Muscle layer of duodenum (tissue), 2 donors: ENCODE data around the gene AFF3.

Experiments used
- H3K27ac ChIP-seq: one replicate; pipeline ENCODE4 v1.7.0; 2013; ENCODE audit warnings: mild to moderate bottlenecking, low read length
- H3K27me3 ChIP-seq: one replicate; pipeline ENCODE4 v1.7.0; 2013; ENCODE audit warnings: low read depth, mild to moderate bottlenecking, control low read depth, low read length
- H3K36me3 ChIP-seq, 2 donors: one replicate each; pipeline ENCODE4 v1.7.0; 2013; ENCODE audit warnings: low read length in 2 of 2, control low read depth in 1 of 2, mild to moderate bottlenecking in 1 of 2; ENCODE audit not compliant: insufficient read depth in 2 of 2, control insufficient read depth in 1 of 2
- H3K4me1 ChIP-seq, 2 donors: one replicate each; pipeline ENCODE4 v1.7.0; 2013; ENCODE audit warnings: low read length in 2 of 2, mild to moderate bottlenecking in 2 of 2, control low read depth in 1 of 2, moderate library complexity in 1 of 2; ENCODE audit not compliant: insufficient read depth in 2 of 2, control insufficient read depth in 1 of 2
- H3K4me3 ChIP-seq, 2 donors: one replicate each; pipeline ENCODE4 v1.7.0; 2013; ENCODE audit warnings: low read length in 2 of 2, low read depth in 1 of 2, mild to moderate bottlenecking in 1 of 2
- H3K9me3 ChIP-seq, 2 donors: one replicate each; pipeline ENCODE4 v1.7.0; 2013; ENCODE audit warnings: low read length in 2 of 2, control low read depth in 1 of 2, mild to moderate bottlenecking in 1 of 2; ENCODE audit not compliant: control insufficient read depth in 1 of 2
- donor health status: healthy.

AFF3 gene

DNA sequence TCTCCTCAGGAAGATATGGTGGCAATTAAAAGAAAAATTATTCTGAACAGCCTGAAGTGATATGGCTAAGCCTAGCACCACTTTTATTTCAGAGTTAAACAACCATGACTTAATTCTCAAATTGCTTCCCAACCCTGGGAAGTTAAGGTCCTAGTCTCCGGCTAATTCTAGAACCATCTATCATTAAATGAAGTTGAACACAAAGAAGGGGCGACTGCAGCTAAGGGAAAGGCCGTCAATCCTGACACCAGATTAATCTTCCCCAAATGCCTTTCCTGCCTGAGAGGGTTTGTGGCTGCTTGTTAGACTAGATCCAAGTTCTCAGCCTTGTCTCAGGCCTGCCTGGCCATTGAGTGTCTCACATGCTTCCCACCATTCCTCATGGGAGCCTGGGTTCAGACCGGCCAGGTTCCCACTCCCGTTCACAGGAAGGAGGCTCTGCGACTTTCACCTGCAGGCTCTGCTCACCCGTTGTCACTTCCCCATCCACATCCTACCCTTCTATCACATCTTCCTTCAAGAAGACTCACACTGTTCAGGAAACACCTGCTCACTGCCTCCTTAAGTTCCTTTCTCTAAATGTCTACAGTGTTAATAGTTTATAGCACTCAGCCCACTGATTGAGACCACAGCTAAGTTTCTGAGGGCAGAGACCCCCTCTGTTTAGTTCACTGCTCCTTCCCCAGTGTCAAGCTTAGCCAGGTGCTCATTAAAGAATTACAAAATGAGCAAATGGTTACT is 369.6 kb downstream of the AFF3 start:
- Histone ChIP-seq H3K4me1 (no peaks in the 10 kb centered on the region), H3K27ac (no peak overlapping the region), H3K4me3 (no peak overlapping the region), H3K9me3 (no peaks in the 10 kb centered on the region), H3K27me3 (no peaks in the 10 kb centered on the region), H3K36me3 (no peaks in the 10 kb centered on the region)

DNA sequence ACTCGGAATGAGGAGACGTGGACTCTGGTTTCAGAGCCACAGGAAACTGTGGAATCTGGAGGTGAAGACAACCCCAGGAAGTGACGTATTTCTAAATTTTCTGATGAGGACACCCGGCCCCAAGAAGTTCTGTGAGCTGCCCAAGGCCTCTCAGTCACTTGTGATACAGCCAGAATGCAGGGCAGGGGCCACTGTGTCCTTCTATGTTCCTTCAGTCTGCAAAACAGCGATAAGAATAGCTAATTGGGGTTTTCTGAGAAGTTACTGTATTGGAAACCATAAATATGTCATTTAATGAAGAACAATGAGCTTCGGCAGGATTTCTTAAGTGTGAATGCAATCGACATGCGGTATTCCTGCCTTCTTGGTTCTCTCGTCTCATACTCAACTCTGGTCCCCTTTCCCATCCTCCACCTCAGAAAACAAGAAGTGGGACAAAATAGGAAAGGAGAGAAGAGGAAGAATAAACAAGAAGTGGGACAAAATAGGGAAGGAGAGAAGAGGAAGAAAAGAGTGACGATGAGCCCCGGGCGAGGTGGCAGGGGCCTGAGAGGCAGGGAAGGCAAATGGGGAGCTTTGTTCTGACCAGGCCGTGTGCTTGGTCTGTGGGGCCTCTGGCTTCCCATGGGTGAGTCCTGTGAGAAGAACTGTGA is 370.6 kb downstream of the AFF3 start:
- Histone ChIP-seq H3K27me3 (no peaks in the 10 kb centered on the region), H3K9me3 (no peaks in the 10 kb centered on the region), H3K4me3 (no peak overlapping the region), H3K4me1 (no peaks in the 10 kb centered on the region), H3K27ac (no peak overlapping the region), H3K36me3 (no peaks in the 10 kb centered on the region)

DNA sequence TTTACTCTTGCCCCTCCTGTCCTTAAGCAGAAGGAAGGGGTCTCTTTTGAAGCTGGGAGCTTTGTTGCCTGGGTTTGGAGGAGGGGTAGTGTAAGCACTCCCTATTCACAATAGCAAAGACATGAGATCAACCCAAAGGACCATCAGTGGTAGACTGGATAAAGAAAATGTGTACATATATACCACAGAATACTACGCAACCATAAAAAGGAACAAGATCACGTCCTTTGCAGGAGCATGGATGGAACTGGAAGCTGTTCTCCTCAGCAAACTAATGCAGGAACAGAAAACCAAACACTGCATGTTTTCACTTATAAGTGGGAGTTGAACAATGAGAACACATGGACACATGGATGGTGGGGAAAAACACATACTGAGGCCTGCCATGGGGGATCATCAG is 371.5 kb downstream of the AFF3 start:
- Histone ChIP-seq H3K27me3 (no peaks in the 10 kb centered on the region), H3K9me3 (no peaks in the 10 kb centered on the region), H3K4me3 (no peak overlapping the region), H3K27ac (no peak overlapping the region), H3K36me3 (no peaks in the 10 kb centered on the region), H3K4me1 (no peaks in the 10 kb centered on the region)

DNA sequence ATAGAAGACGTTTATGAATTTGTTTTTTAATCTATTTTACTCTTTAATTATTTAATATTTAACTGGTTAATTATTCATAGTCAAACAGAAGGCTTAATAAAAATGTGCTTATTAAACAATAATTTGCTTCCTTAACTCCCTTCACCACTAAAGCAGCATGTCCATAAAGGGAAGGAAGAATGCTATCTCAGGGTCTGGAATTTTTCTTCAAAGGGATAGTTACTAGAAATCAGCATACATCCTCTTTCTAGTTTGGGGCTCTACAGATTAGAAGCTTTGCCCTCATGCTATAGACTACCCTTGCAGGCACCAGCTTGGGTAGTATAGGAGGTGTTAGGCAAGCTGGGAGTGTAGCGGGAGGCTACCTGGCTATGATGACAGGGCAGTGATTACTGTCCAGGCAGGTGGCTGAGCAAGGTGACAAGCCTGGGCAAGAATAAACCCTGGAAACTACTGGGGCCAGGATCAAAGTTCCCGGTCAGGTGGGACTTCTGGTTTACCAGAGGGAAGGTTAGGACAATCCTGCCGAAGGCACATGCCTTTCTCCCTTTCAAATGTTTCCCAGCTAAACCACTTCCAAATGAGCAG is 376.6 kb downstream of the AFF3 start:
- no peak overlapping the region for H3K4me3 ChIP-seq
- H3K27ac ChIP-seq = no peak overlapping the region
- no peaks in the 10 kb centered on the region for H3K4me1 ChIP-seq
- H3K9me3 ChIP-seq = no peaks in the 10 kb centered on the region
- no peaks in the 10 kb centered on the region for H3K27me3 ChIP-seq
- no peaks in the 10 kb centered on the region for H3K36me3 ChIP-seq

DNA sequence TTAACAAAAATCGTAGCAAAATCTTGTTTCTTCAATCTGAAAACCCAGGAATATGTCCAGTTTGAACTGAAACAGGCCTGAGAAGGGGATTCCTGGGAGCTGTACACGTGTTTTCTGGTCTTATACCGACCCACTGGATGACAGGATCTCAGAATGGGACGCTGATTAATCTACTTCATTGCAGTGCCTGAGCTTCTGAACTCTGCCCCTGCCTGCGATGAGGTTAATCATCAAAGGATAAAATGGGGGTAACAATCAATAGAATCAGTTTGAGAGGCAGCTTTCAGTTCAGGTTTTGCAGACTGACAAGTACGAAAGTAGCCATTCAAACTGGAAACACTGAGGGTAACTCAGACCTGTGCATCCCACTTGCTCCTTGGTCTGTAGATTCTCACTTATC is 378.6 kb downstream of the AFF3 start:
- no peak overlapping the region for H3K27ac ChIP-seq
- no peaks in the 10 kb centered on the region for H3K27me3 ChIP-seq
- no peaks in the 10 kb centered on the region for H3K9me3 ChIP-seq
- no peaks in the 10 kb centered on the region for H3K36me3 ChIP-seq
- no peak overlapping the region for H3K4me3 ChIP-seq
- H3K4me1 ChIP-seq = no peaks in the 10 kb centered on the region

DNA sequence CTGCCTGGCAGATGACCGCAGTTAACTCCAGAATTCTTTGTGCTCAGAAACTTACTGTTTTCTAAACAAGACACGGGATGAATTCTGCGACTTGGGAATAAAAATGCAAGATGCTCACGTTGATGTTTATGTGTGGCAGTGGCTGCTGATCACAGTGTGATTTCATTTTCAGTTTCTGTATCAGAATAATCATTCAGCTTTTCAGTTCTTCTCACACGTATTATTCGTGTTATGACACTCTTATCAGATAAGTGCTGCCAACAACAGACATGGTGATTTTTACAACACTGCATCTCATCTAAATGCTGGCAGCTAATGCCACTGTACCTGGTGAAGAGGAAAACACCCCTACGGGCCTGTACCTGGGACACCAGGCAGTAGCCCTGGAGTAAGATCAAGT is 379.7 kb downstream of the AFF3 start:
- no peaks in the 10 kb centered on the region for H3K9me3 ChIP-seq
- H3K4me3 ChIP-seq = no peak overlapping the region
- no peak overlapping the region for H3K27ac ChIP-seq
- H3K27me3 ChIP-seq = no peaks in the 10 kb centered on the region
- H3K36me3 ChIP-seq = no peaks in the 10 kb centered on the region
- no peaks in the 10 kb centered on the region for H3K4me1 ChIP-seq

DNA sequence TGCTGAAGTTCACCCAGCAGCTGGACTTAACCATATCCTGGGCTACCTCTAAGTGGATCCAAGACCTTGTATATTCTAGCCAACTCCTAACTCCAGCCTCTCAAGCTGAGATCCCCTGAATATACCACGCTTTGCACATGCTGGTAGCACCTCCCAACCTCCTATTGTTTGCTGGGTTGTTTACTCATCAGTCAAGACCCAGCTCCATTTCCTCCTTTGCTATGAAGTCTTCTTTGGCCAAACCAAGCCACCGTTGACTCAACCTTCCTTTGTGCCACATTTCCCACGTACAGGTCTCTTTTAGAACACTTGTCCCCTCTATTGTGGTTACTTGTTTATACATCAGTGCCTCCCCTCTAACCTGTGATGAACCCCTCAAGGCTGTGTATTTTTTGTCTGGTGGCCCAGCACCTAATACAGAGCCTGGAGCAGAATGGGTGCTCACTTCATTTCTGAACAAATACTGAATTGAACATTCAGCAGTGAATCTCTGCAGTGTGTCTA is 384.7 kb downstream of the AFF3 start:
- Histone ChIP-seq H3K27me3 (no peaks in the 10 kb centered on the region), H3K9me3 (no peaks in the 10 kb centered on the region), H3K36me3 (no peaks in the 10 kb centered on the region), H3K4me3 (no peak overlapping the region), H3K27ac (no peak overlapping the region), H3K4me1 (no peaks in the 10 kb centered on the region)

DNA sequence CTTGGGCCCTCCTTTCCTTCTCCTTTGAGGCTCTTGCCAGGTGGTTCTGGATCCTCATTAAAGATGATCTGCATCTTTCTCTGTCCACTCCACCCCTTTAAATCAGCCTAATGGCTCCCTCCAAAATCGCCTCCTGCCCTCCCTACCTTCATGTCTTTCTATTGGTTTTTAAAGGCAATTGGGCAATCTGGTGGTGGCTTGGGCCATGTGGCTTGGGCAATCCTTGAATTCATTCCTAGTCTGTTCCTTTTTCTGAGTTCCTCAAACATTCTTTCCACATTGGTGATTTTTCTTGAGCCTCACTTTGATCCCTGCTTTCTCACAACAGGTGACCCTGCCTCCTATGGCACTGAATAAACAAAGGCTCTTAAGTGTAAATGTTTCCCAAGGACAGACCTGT is 386.3 kb downstream of the AFF3 start:
- no peaks in the 10 kb centered on the region for H3K4me1 ChIP-seq
- H3K4me3 ChIP-seq = no peak overlapping the region
- H3K27ac ChIP-seq = no peak overlapping the region
- no peaks in the 10 kb centered on the region for H3K27me3 ChIP-seq
- no peaks in the 10 kb centered on the region for H3K36me3 ChIP-seq
- H3K9me3 ChIP-seq = no peaks in the 10 kb centered on the region

DNA sequence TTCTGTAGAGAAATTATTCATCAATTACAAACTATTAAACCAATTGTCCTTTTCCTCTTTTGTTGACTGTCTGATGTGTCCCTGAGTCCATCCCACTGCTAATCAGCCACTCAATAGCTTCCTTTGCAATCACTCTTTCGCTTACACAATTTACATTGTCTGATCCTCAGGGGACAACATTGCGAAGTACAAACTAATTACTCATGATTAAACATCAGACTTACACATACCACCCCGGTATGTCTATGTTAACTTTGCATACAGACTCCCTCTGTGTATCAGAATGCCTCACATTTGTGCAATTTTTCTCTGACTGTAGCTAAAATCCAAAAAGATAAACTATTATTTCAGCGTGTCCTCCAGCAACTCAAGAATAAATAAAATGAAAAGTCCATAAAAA is 388.2 kb downstream of the AFF3 start:
- H3K27me3 ChIP-seq = no peaks in the 10 kb centered on the region
- H3K36me3 ChIP-seq = no peaks in the 10 kb centered on the region
- no peak overlapping the region for H3K27ac ChIP-seq
- H3K9me3 ChIP-seq = no peaks in the 10 kb centered on the region
- H3K4me1 ChIP-seq = no peaks in the 10 kb centered on the region
- no peak overlapping the region for H3K4me3 ChIP-seq

DNA sequence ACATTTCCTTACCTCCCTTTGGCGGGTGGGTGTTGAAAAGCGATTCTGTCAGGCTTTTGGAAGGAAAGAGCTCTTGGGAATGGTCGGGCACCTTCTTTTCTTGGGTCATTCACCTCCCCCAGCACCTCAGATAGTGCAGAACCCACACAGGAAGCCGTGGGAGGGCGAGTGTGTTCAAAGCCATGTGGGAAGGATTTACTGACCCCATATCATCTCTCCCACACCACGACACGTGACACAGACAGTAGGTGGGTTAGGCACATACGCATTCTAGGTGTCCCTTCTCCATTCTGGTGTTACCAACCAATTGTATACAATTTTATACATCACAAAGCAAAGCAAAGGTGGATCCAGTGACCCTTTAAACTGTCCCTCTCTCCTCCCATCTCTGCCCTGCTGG is 388.9 kb downstream of the AFF3 start:
- H3K9me3 ChIP-seq = no peaks in the 10 kb centered on the region
- no peaks in the 10 kb centered on the region for H3K36me3 ChIP-seq
- no peak overlapping the region for H3K27ac ChIP-seq
- H3K4me3 ChIP-seq = no peak overlapping the region
- H3K27me3 ChIP-seq = no peaks in the 10 kb centered on the region
- H3K4me1 ChIP-seq = no peaks in the 10 kb centered on the region

DNA sequence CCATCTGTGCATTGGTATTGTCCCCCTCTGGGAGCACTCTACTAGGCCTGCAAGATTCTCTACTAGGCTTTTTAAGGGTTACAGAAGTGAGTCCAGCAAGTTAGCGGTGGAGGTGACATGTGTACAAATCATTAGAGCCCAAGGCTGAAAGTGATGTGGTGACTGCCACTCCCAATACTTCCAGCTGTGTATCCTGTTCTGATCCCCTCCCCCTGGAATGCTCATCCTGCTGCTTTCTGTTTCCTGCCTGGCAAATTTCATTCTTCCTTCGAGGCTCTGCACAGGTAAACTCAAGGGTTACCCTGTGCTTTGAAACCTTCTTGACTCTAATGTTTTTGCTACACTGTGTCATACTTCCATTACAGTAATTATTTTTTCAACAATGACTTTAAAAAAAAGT is 394.0 kb downstream of the AFF3 start:
- H3K36me3 ChIP-seq = no peaks in the 10 kb centered on the region
- no peak overlapping the region for H3K4me3 ChIP-seq
- H3K9me3 ChIP-seq = no peaks in the 10 kb centered on the region
- no peak overlapping the region for H3K27ac ChIP-seq
- no peaks in the 10 kb centered on the region for H3K4me1 ChIP-seq
- H3K27me3 ChIP-seq = no peaks in the 10 kb centered on the region
